H1 (cell line): ENCODE data around the gene PKDREJ.

Experiments used
- EP300 ChIP-seq, 2 experiments: IDR thresholded peaks; 1 replicate in 1 of 2; 2 replicates in 1 of 2; pipeline ENCODE4 v1.6.1; 2011 to 2012; ENCODE audit warnings: low read depth in 2 of 2, low read length in 2 of 2, mild to moderate bottlenecking in 2 of 2, borderline replicate concordance in 1 of 2, inconsistent platforms in 1 of 2, moderate library complexity in 1 of 2
- GTF2F1 ChIP-seq: IDR thresholded peaks from 2 replicates; pipeline ENCODE4 v1.6.1; 2012; ENCODE audit warnings: low read depth, low read length, improper control_type of control experiment, borderline replicate concordance
- POU5F1 ChIP-seq: IDR thresholded peaks from 2 replicates; pipeline ENCODE4 v1.6.1; 2011; ENCODE audit warnings: low read depth, mild to moderate bottlenecking, low read length, moderate library complexity
- TF ChIP-seq, protein P1 (sequence below), 3 experiments: IDR thresholded peaks; 1 replicate in 2 of 3; 2 replicates in 1 of 3; pipeline versions ENCODE4 v1.5.1 to v1.6.1; 2011; ENCODE audit warnings: low read length in 3 of 3, mild to moderate bottlenecking in 3 of 3, inconsistent platforms in 2 of 3, low read depth in 1 of 3, moderate library complexity in 1 of 3; ENCODE audit not compliant: insufficient read depth in 1 of 3; ENCODE audit errors: control extremely low read depth in 1 of 3

DNA sequence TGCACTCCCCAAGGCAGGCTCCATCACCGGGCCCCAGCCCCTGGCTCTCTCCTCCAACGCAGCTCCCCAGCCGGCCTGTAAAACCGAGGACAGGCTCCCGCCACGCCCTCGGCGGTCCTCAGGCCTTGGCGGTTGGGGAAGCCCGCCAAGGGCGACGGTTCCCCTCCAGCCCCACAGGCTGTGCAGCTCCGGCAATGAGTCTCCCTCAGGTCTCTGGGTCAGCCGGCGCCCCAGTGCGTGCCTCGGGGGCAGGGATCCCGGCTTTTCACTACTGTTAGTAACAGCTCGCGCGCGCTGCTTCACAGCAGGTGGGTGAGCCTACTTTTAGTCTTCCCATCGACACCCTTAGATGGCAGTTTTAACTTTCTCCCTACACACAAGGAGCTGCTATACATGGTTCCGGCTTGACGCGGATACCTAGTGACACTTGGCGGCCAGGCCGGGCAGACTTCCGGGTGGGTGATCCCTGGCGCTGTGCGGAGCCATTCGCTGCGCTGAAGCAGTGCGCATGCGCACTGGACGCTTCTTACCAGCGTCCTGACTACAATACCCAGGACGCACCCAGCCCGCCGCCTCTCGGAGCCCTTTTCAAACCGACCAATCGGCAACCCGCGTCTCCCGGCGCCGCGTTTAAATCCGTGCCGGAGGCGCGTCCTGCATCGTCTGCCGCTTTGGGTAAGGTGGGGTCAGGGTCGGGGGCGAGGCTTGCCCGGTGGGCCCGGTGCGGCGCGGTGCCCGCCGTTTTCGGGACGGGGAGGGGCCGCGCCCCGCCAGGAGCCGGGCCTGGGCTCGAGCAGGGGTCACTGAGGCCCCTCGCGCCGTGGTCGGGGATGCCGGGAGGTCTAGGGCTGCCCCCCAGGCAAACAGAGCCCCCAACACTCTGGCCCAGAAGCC, 33.4 kb upstream of the PKDREJ start, which contains the start of gene GTSE1:
- TF ChIP-seq, protein P1, sequence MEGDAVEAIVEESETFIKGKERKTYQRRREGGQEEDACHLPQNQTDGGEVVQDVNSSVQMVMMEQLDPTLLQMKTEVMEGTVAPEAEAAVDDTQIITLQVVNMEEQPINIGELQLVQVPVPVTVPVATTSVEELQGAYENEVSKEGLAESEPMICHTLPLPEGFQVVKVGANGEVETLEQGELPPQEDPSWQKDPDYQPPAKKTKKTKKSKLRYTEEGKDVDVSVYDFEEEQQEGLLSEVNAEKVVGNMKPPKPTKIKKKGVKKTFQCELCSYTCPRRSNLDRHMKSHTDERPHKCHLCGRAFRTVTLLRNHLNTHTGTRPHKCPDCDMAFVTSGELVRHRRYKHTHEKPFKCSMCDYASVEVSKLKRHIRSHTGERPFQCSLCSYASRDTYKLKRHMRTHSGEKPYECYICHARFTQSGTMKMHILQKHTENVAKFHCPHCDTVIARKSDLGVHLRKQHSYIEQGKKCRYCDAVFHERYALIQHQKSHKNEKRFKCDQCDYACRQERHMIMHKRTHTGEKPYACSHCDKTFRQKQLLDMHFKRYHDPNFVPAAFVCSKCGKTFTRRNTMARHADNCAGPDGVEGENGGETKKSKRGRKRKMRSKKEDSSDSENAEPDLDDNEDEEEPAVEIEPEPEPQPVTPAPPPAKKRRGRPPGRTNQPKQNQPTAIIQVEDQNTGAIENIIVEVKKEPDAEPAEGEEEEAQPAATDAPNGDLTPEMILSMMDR (IDR thresholded peaks at IDR 0.05; ENCODE audit: control extremely low read depth in 1 of 3, insufficient read depth in 1 of 3, low read depth in 1 of 3, low read length in 3 of 3), result peak in 2 of 3 experiments; percentile 1 to 7; a peak in 2 of 4 replicates
- TF ChIP-seq EP300 (IDR thresholded peaks at IDR 0.05; ENCODE audit: borderline replicate concordance in 1 of 2, low read depth in 2 of 2, low read length in 2 of 2), result no peak
- no peak for TF ChIP-seq GTF2F1
- no peak for TF ChIP-seq POU5F1
